Right cardiac atrium (tissue), 5 donors: Measurements from ENCODE around the gene SLC2A8. TPM values are rescaled to one million over a fixed set of nuclear protein-coding genes. Genes with fewer than 3 reads are reported as not detected.

Experiments
- ATAC-seq, 2 donors: fragments of 200-7000 bp; cut with Tn5 transposase; one replicate each; pipeline versions ENCODE4 v1.8.0 to v1.9.1; 2020; ENCODE audit warnings: moderate library complexity in 2 of 2, mild to moderate bottlenecking in 1 of 2
- DNase-seq, 3 donors: peaks; one replicate each; pipeline ENCODE4 v3.0.0-alpha.2; 2020
- H3K27ac ChIP-seq: one replicate; pipeline ENCODE4 v1.5.1; 2013; ENCODE audit warnings: mild to moderate bottlenecking, low read length, control low read depth, moderate library complexity
- H3K27me3 ChIP-seq: one replicate; pipeline ENCODE4 v1.6.1; 2013; ENCODE audit not compliant: control insufficient read depth, insufficient read depth
- H3K4me1 ChIP-seq: one replicate; pipeline ENCODE4 v1.6.1; 2013; ENCODE audit warnings: low read length; ENCODE audit not compliant: control insufficient read depth, insufficient read depth
- H3K4me3 ChIP-seq: one replicate; pipeline ENCODE4 v1.5.1; 2013; ENCODE audit warnings: low read length, control low read depth
- H3K9me3 ChIP-seq: one replicate; pipeline ENCODE4 v1.6.1; 2013; ENCODE audit warnings: low read length; ENCODE audit not compliant: control insufficient read depth
- WGBS: extraction: QIAGEN DNeasy Blood & Tissue Kit; methylation state at CpG from one replicate; pipeline ENCODE4 v1.1.7; 2013; 5-methylcytosine and 5-hydroxymethylcytosine counted together
- intact Hi-C, 4 donors: fragments of 100-400 bp; cut with DNase I; formaldehyde crosslinking; loops; one replicate each; pipeline versions ENCODE4 v1.11.0 to v1.14.0; 2022 to 2023
- polyA plus RNA-seq: library from polyadenylated mRNA; stranded (reverse); fragments of 200-250 nt; gene quantifications from one replicate; pipeline ENCODE4 v1.2.3, GENCODE V29; 2013
- total RNA-seq, 4 donors: library from RNA; stranded (reverse); fragmentation: NEBNext Ultra II Directional; extraction: Animal tissue kit (Norgen Biotek cat#: 25700); gene quantifications; one replicate each; pipeline ENCODE4 v1.2.1, GENCODE V29; 2021
- donor health status: healthy with polysubstance abuse.
- donor health status: DM: no; HTN: yes; CAD: no.
- donor health status: DM: no; HTN: no; CAD: no.
- donor health status: DM: no; HTN: yes; CAD: no; lungs with severe emphysema.
- donor health status: DM: yes; HTN: yes; CAD: no.

SLC2A8 gene
- total and polyA plus RNA-seq, 5 donors, result 12.2 to 16.6 (median 14.1) TPM

GRCh38 chr9:127360250-127360649 is 36.7 kb upstream of the SLC2A8 start:
- ATAC-seq (peak in 1 of 2 donors; percentile 42), DNase-seq (no peak)
- 66% methylated on average over 8 of the region's 8 CpGs for WGBS
- H3K9me3 ChIP-seq, result no peaks in the 10 kb centered on the region
- intact Hi-C loops, result no loop called here
- no peak overlapping the region for H3K4me3 ChIP-seq
- H3K27ac ChIP-seq, result no peak overlapping the region
- H3K27me3 ChIP-seq, result no peaks in the 10 kb centered on the region
- no peaks in the 10 kb centered on the region for H3K4me1 ChIP-seq

- Histone ChIP-seq H3K4me3 (no peak overlapping the region), H3K27ac (no peak overlapping the region), H3K27me3 (no peaks in the 10 kb centered on the region), H3K4me1 (no peaks in the 10 kb centered on the region), H3K9me3 (no peaks in the 10 kb centered on the region)
- ATAC-seq, result peak in 1 of 2 donors; percentile 24
- intact Hi-C loops, result no loop called here
- WGBS, result 48% methylated on average over 2 of the region's 2 CpGs
- no peak for DNase-seq
Measured at GRCh38 chr9:127360829-127361228, 36.1 kb upstream of the SLC2A8 start.

DNA sequence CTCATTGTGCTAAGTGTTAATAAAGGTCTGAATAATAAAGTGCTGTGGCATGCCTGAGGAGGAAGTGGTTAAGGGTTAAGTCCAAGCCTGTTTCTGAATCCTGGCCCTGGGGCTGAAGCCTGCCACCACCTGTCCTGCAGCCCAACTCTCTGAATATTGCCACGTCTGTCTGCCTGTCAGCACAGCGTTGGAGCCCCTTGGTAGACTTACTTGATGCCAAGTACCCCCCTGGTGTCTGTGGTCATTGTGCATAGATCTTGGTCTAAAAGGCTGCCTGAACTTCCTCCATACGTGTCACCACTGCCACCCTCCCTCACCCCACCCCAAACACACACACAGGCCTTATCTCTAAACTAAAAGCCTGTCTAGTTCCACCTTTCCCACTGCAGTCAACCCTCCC is 35.4 kb upstream of the SLC2A8 start:
- no peaks in the 10 kb centered on the region for H3K9me3 ChIP-seq
- no peaks in the 10 kb centered on the region for H3K27me3 ChIP-seq
- peak in 1 of 2 donors; percentile 25 for ATAC-seq
- DNase-seq, result no peak
- intact Hi-C loops, result no loop called here
- H3K4me3 ChIP-seq, result no peak overlapping the region
- no peaks in the 10 kb centered on the region for H3K4me1 ChIP-seq
- 77% methylated on average over 3 of the region's 3 CpGs for WGBS
- H3K27ac ChIP-seq, result no peak overlapping the region

GRCh38 chr9:127362829-127363228 is 34.1 kb upstream of the SLC2A8 start:
- 91% methylated on average over 7 of the region's 7 CpGs for WGBS
- intact Hi-C loops, result no loop called here
- Histone ChIP-seq H3K27me3 (no peaks in the 10 kb centered on the region), H3K4me3 (no peak overlapping the region), H3K27ac (no peak overlapping the region), H3K9me3 (no peaks in the 10 kb centered on the region), H3K4me1 (no peaks in the 10 kb centered on the region)
- no peak for DNase-seq
- no peak for ATAC-seq

- intact Hi-C loops, result no loop called here
- Histone ChIP-seq H3K27me3 (no peaks in the 10 kb centered on the region), H3K4me3 (no peak overlapping the region), H3K9me3 (no peaks in the 10 kb centered on the region), H3K27ac (no peak overlapping the region), H3K4me1 (no peaks in the 10 kb centered on the region)
- no peak for ATAC-seq
- WGBS, result 95% methylated on average over 10 of the region's 10 CpGs
- DNase-seq, result no peak
Measured at GRCh38 chr9:127365461-127365860, 31.5 kb upstream of the SLC2A8 start.

GRCh38 chr9:127366594-127366993 is 30.4 kb upstream of the SLC2A8 start:
- peaks cover 2% of the 10 kb centered on the region for H3K4me1 ChIP-seq
- ATAC-seq, result no peak
- H3K4me3 ChIP-seq, result no peak overlapping the region
- no peaks in the 10 kb centered on the region for H3K9me3 ChIP-seq
- WGBS, result 89% methylated on average over 7 of the region's 7 CpGs
- H3K27ac ChIP-seq, result no peak overlapping the region
- intact Hi-C loops, result no loop called here
- no peaks in the 10 kb centered on the region for H3K27me3 ChIP-seq
- DNase-seq, result no peak

DNA sequence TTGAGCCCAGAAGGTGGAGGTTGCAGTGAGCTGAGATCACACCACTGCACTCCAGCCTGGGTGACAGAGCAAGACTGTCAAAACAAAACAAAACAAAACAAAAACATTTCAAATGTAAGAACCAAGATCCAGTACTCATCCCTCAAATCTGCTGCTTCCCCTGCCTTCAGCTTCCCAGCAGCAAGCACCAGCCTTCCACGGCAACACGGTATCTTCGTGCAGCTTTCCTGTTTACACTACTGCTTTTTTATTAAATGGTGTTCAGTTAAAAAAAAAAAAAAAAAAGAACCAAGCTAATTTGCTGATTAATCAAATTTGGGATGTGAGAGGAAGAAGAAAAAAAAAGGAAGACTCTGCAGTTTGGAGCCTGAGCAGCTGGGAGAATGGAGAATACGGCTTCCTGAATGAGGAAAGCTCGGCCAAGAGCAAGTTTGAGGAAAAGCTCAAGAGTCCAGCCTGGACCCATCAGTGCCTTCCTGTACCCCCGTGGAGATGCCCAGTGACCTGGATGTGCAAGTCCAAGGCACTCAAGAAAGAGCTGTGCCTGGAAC is 28.0 kb upstream of the SLC2A8 start:
- DNase-seq (no peak), ATAC-seq (no peak)
- H3K27ac ChIP-seq, result no peak overlapping the region
- H3K27me3 ChIP-seq, result no peaks in the 10 kb centered on the region
- H3K4me3 ChIP-seq, result no peak overlapping the region
- WGBS, result 51% methylated on average over 6 of the region's 6 CpGs
- intact Hi-C loops, result no loop called here
- H3K4me1 ChIP-seq, result peaks cover 2% of the 10 kb centered on the region
- no peaks in the 10 kb centered on the region for H3K9me3 ChIP-seq

DNA sequence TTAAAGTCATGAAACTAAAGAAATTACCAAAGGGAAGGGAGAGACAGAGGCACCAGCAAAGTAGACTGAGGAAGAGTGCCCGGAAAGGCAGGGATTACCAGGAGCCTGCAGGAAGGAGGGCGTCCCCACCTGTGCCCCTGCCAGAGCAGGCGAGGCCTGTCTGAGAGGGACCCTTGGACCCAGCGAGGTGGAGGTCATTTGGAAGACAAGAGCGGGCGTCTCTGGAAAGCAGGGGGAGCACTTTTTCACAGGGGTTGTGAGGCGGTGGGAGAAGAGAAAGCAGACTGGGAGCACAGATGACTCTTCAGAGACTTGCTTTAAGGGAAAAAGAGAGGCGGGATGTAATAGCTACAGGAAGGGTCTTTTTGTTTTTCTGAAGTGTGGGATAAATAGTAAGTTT is 27.5 kb upstream of the SLC2A8 start:
- WGBS, result 93% methylated on average over 8 of the region's 8 CpGs
- DNase-seq, result no peak
- Histone ChIP-seq H3K4me3 (no peak overlapping the region), H3K4me1 (peaks cover 2% of the 10 kb centered on the region), H3K27me3 (no peaks in the 10 kb centered on the region), H3K9me3 (no peaks in the 10 kb centered on the region), H3K27ac (no peak overlapping the region)
- no peak for ATAC-seq
- intact Hi-C loops, result no loop called here

- no peak overlapping the region for H3K27ac ChIP-seq
- ATAC-seq, result peak in 1 of 2 donors; percentile 22
- intact Hi-C loops, result no loop called here
- 29% methylated on average over 7 of the region's 7 CpGs for WGBS
- no peak overlapping the region for H3K4me3 ChIP-seq
- no peak for DNase-seq
- peaks cover 2% of the 10 kb centered on the region for H3K4me1 ChIP-seq
- H3K27me3 ChIP-seq, result no peaks in the 10 kb centered on the region
- H3K9me3 ChIP-seq, result no peaks in the 10 kb centered on the region
Measured at GRCh38 chr9:127370147-127370579, 26.8 kb upstream of the SLC2A8 start.

- WGBS, result 74% methylated on average over 13 of the region's 13 CpGs
- H3K27me3 ChIP-seq, result no peaks in the 10 kb centered on the region
- no peak for ATAC-seq
- intact Hi-C loops, result no loop called here
- no peaks in the 10 kb centered on the region for H3K9me3 ChIP-seq
- H3K4me1 ChIP-seq, result peaks cover 2% of the 10 kb centered on the region
- no peak for DNase-seq
- H3K27ac ChIP-seq, result no peak overlapping the region
- H3K4me3 ChIP-seq, result no peak overlapping the region
Measured at GRCh38 chr9:127370672-127371648, 26.0 kb upstream of the SLC2A8 start.

DNA sequence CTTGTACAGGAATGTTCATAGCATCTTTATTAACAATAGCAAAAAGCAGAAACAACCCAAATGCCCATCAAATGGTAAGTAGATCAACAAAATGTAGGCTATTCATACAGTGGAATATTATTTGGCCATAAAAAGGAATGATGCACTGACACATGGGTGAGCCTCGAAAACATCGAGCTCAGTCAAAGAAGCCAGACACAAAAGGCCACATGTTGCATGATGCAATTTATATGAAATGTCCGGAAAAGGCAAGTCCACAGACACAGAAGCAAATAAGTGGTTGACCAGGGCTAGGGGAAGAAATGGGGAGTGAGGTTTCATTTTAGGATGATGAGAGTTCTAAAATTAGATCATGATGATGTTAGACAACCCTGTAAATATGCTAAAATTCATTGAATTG is 16.5 kb upstream of the SLC2A8 start:
- Histone ChIP-seq H3K4me3 (no peak overlapping the region), H3K27me3 (no peaks in the 10 kb centered on the region), H3K9me3 (no peaks in the 10 kb centered on the region), H3K27ac (no peak overlapping the region), H3K4me1 (no peaks in the 10 kb centered on the region)
- intact Hi-C loops, result no loop called here
- DNase-seq (no peak), ATAC-seq (no peak)
- WGBS, result 96% methylated on average over 3 of the region's 3 CpGs
